ENCODE results near the gene CERT1.

DNA sequence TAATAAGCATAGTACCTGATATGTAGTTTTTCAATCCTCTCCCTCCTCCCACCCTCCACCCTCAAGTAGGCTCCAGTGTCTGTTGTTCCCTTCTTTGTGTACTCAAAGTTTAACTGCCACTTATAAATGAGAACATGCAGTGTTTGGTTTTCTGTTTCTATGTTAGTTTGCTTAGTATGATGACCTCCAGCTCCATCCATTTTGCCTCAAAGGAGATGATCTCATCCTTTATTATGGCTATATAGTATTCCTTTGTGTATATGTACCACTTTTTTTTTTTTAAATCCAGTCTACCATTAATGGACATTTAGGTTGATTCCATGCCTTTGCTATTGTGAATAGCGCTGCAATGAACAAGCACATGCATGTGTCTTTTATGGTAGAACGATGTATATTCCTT lies 20.8 kb upstream of the CERT1 start:
- TF ChIP-seq CTCF (conservative IDR thresholded peaks at IDR 0.05; ENCODE audit: low read depth, low read length) (no peak), EZH2 (IDR thresholded peaks at IDR 0.05; ENCODE audit: borderline replicate concordance, low read depth, low read length, poor library complexity, severe bottlenecking) (no peak)
